HCEC 1CT (cell line): ENCODE results near the gene KCTD4.

Experiments used
- DNase-seq: peaks from one replicate; pipeline ENCODE4 v3.0.0-alpha.2; 2017

The KCTD4 gene

GRCh38 chr13:45200701-45201232, at the start of gene KCTD4:
Gene KCTD4, minus strand, starts transcription at chr13:45201045. Its CDS starts 6,478 bp downstream, at chr13:45194567.
- no peak for DNase-seq

GRCh38 chr13:45249662-45250061, 48.8 kb upstream of the KCTD4 start:
- DNase-seq: no peak

- peak; percentile 47 for DNase-seq
These were observed 43.9 kb upstream of the KCTD4 start for GRCh38 chr13:45244736-45245135.

GRCh38 chr13:45243077-45243476, 42.2 kb upstream of the KCTD4 start:
- DNase-seq: no peak

GRCh38 chr13:45242524-45242923, 41.7 kb upstream of the KCTD4 start:
- no peak for DNase-seq

- DNase-seq: peak; percentile 44
These were observed 41.2 kb upstream of the KCTD4 start for GRCh38 chr13:45242070-45242469.

GRCh38 chr13:45240143-45240542, 39.3 kb upstream of the KCTD4 start:
- DNase-seq: peak; percentile 35

- peak; percentile 68 for DNase-seq
These were observed 38.3 kb upstream of the KCTD4 start for GRCh38 chr13:45238945-45239795.

GRCh38 chr13:45232591-45232990, 31.7 kb upstream of the KCTD4 start:
- DNase-seq: no peak

- peak; percentile 37 for DNase-seq
These were observed 30.9 kb upstream of the KCTD4 start for GRCh38 chr13:45231722-45232121.

GRCh38 chr13:45231305-45231704, 30.5 kb upstream of the KCTD4 start:
- DNase-seq: peak; percentile 39

- DNase-seq: no peak
These were observed 28.3 kb upstream of the KCTD4 start for GRCh38 chr13:45229172-45229571.

GRCh38 chr13:45228002-45228401, 27.2 kb upstream of the KCTD4 start:
- no peak for DNase-seq

- no peak for DNase-seq
These were observed 25.2 kb upstream of the KCTD4 start for GRCh38 chr13:45226024-45226423.

- DNase-seq: no peak
These were observed 24.5 kb upstream of the KCTD4 start for GRCh38 chr13:45225370-45225769.

GRCh38 chr13:45224176-45224575, 23.3 kb upstream of the KCTD4 start:
- DNase-seq: peak; percentile 39

GRCh38 chr13:45222919-45223318, 22.1 kb upstream of the KCTD4 start:
- DNase-seq: no peak

GRCh38 chr13:45222516-45222915, 21.7 kb upstream of the KCTD4 start:
- no peak for DNase-seq

GRCh38 chr13:45220403-45220802, 19.6 kb upstream of the KCTD4 start:
- no peak for DNase-seq

GRCh38 chr13:45219938-45220375, 19.1 kb upstream of the KCTD4 start:
- DNase-seq: peak; percentile 90

- no peak for DNase-seq
These were observed 18.5 kb upstream of the KCTD4 start for GRCh38 chr13:45219123-45219891.

GRCh38 chr13:45218689-45219088, 17.8 kb upstream of the KCTD4 start:
- no peak for DNase-seq

GRCh38 chr13:45216193-45216592, 15.3 kb upstream of the KCTD4 start:
- DNase-seq: no peak
